H9 (cell line): ENCODE results near the gene DOC2A. TPM values are rescaled to one million over a fixed set of nuclear protein-coding genes. Genes with fewer than 3 reads are reported as not detected.
A peak's percentile ranks its signal among the peaks of the same experiment; 100 is the strongest.

Experiments
- DNase-seq: peaks from one replicate; pipeline ENCODE4 v3.0.0-alpha.2; 2017
- H2AFZ ChIP-seq: one replicate; pipeline ENCODE4 v1.6.1; 2013; ENCODE audit warnings: mild to moderate bottlenecking, low read length, control low read depth, moderate library complexity
- H2AK5ac ChIP-seq: 2 replicates; pipeline ENCODE4 v1.6.1; 2013; ENCODE audit warnings: low read length, control low read depth, mixed read lengths; ENCODE audit not compliant: insufficient read length
- H2BK120ac ChIP-seq: one replicate; pipeline ENCODE4 v1.6.1; 2013; ENCODE audit warnings: low read depth, mild to moderate bottlenecking, low read length, control low read depth, inconsistent platforms; ENCODE audit not compliant: poor library complexity, severe bottlenecking
- H2BK12ac ChIP-seq: 2 replicates; pipeline ENCODE4 v1.6.1; 2013; ENCODE audit warnings: low read length, control low read depth, mixed read lengths, low read depth; ENCODE audit not compliant: insufficient read length
- H2BK15ac ChIP-seq: 2 replicates; pipeline ENCODE4 v1.6.1; 2013; ENCODE audit warnings: low read depth, low read length, control low read depth
- H2BK20ac ChIP-seq: one replicate; pipeline ENCODE4 v1.6.1; 2013; ENCODE audit warnings: low read depth, mild to moderate bottlenecking, low read length, control low read depth, inconsistent platforms; ENCODE audit not compliant: poor library complexity, severe bottlenecking
- H2BK5ac ChIP-seq: 2 replicates; pipeline ENCODE4 v1.6.1; 2013; ENCODE audit warnings: low read length, control low read depth, mixed read lengths; ENCODE audit not compliant: insufficient read length
- H3K14ac ChIP-seq: 2 replicates; pipeline ENCODE4 v1.6.1; 2013; ENCODE audit warnings: low read length, control low read depth; ENCODE audit not compliant: insufficient read depth
- H3K18ac ChIP-seq: 2 replicates; pipeline ENCODE4 v1.6.1; 2013; ENCODE audit warnings: low read depth, mild to moderate bottlenecking, mixed read lengths, low read length, control low read depth; ENCODE audit not compliant: insufficient read length
- H3K23ac ChIP-seq: 2 replicates; pipeline ENCODE4 v1.6.1; 2013; ENCODE audit warnings: low read length, control low read depth, mixed read lengths, low read depth; ENCODE audit not compliant: insufficient read length
- H3K23me2 ChIP-seq: 2 replicates; pipeline ENCODE4 v1.6.1; 2013; ENCODE audit warnings: low read depth, mild to moderate bottlenecking, mixed read lengths, low read length, control low read depth; ENCODE audit not compliant: insufficient read length, poor library complexity, severe bottlenecking
- H3K27ac ChIP-seq: 2 replicates; pipeline ENCODE4 v1.5.1; 2013; ENCODE audit warnings: low read length, control low read depth, mixed read lengths, low read depth; ENCODE audit not compliant: insufficient read length
- H3K27me3 ChIP-seq: 2 replicates; pipeline ENCODE4 v1.6.1; 2013; ENCODE audit warnings: low read length, control low read depth, inconsistent platforms; ENCODE audit not compliant: insufficient read depth
- H3K4ac ChIP-seq: 2 replicates; pipeline ENCODE4 v1.6.1; 2013; ENCODE audit warnings: low read depth, mild to moderate bottlenecking, control low read depth, inconsistent platforms, low read length, moderate library complexity
- H3K4me1 ChIP-seq: 2 replicates; pipeline ENCODE4 v1.6.1; 2013; ENCODE audit warnings: low read length, control low read depth, inconsistent platforms; ENCODE audit not compliant: insufficient read depth
- H3K4me2 ChIP-seq: 2 replicates; pipeline ENCODE4 v1.6.1; 2013; ENCODE audit warnings: low read length, control low read depth, mixed read lengths; ENCODE audit not compliant: insufficient read length, insufficient read depth
- H3K56ac ChIP-seq: 2 replicates; pipeline ENCODE4 v1.6.1; 2013; ENCODE audit warnings: low read depth, mild to moderate bottlenecking, mixed read lengths, low read length, control low read depth; ENCODE audit not compliant: insufficient read length
- H3K79me1 ChIP-seq: 2 replicates; pipeline ENCODE4 v1.6.1; 2013; ENCODE audit warnings: low read depth, mild to moderate bottlenecking, moderate library complexity, low read length, control low read depth, inconsistent platforms; ENCODE audit not compliant: insufficient read depth, poor library complexity, severe bottlenecking
- H3K79me2 ChIP-seq: 2 replicates; pipeline ENCODE4 v1.6.1; 2013; ENCODE audit warnings: low read length, control low read depth, inconsistent platforms; ENCODE audit not compliant: insufficient read depth
- H3K9ac ChIP-seq: 2 replicates; pipeline ENCODE4 v1.6.1; 2013; ENCODE audit warnings: low read length, control low read depth, mixed read lengths; ENCODE audit not compliant: insufficient read length; ENCODE audit errors: extremely low read depth
- H3K9me3 ChIP-seq: one replicate; pipeline ENCODE4 v1.6.1; 2013; ENCODE audit warnings: low read depth, low read length, inconsistent platforms; ENCODE audit not compliant: control insufficient read depth
- H3T11ph ChIP-seq: one replicate; pipeline ENCODE4 v1.6.1; 2013; ENCODE audit warnings: mild to moderate bottlenecking, low read length, control low read depth, inconsistent platforms
- H4K20me1 ChIP-seq: one replicate; pipeline ENCODE4 v1.6.1; 2013; ENCODE audit not compliant: control insufficient read depth, insufficient read length, insufficient read depth
- H4K5ac ChIP-seq: 2 replicates; pipeline ENCODE4 v1.6.1; 2013; ENCODE audit warnings: low read depth, mild to moderate bottlenecking, mixed read lengths, low read length, control low read depth; ENCODE audit not compliant: insufficient read length
- H4K8ac ChIP-seq: replicated peaks from 2 replicates; pipeline ENCODE4 v1.6.1; 2013; ENCODE audit warnings: low read length, control low read depth, mixed read lengths, low read depth; ENCODE audit not compliant: insufficient read length
- H4K91ac ChIP-seq: 2 replicates; pipeline ENCODE4 v1.6.1; 2013; ENCODE audit warnings: low read depth, mild to moderate bottlenecking, moderate library complexity, mixed read lengths, low read length, control low read depth; ENCODE audit not compliant: insufficient read length
- H3K27ac Mint-ChIP-seq, 3 experiments: 2 replicates in 2 of 3; 3 replicates in 1 of 3; pipeline ENCODE4 v1.8.0; 2020 to 2021; ENCODE audit warnings: mixed read lengths in 3 of 3, mild to moderate bottlenecking in 1 of 3, moderate library complexity in 1 of 3
- H3K27me3 Mint-ChIP-seq: 2 replicates; pipeline ENCODE4 v1.8.0; 2021; ENCODE audit warnings: low read depth, mild to moderate bottlenecking, moderate library complexity, mixed read lengths
- H3K36me3 Mint-ChIP-seq, 3 experiments: 2 replicates in 2 of 3; 3 replicates in 1 of 3; pipeline ENCODE4 v1.8.0; 2020 to 2021; ENCODE audit warnings: low read depth in 3 of 3, mixed read lengths in 3 of 3; ENCODE audit not compliant: insufficient read depth in 1 of 3
- H3K4me1 Mint-ChIP-seq, 2 experiments: 2 replicates each; pipeline ENCODE4 v1.8.0; 2020; ENCODE audit warnings: mixed read lengths in 2 of 2
- H3K4me3 Mint-ChIP-seq, 2 experiments: 2 replicates in 1 of 2; 3 replicates in 1 of 2; pipeline ENCODE4 v1.8.0; 2020 to 2021; ENCODE audit warnings: mild to moderate bottlenecking in 2 of 2, mixed read lengths in 2 of 2, moderate library complexity in 1 of 2
- H3K9me3 Mint-ChIP-seq, 2 experiments: 2 replicates in 1 of 2; 3 replicates in 1 of 2; pipeline ENCODE4 v1.8.0; 2020; ENCODE audit warnings: mild to moderate bottlenecking in 2 of 2, mixed read lengths in 2 of 2, moderate library complexity in 1 of 2
- WGBS: extraction: QIAGEN DNeasy Blood & Tissue Kit; methylation state at CpG from one replicate; pipeline ENCODE4 v1.1.7; 2013; ENCODE audit warnings: missing lambda C conversion rate, low lambda C conversion rate, mixed read lengths; ENCODE audit not compliant: insufficient read length; ENCODE audit errors: extremely low coverage; 5-methylcytosine and 5-hydroxymethylcytosine counted together
- total RNA-seq: library from RNA; stranded (reverse); gene quantifications from 2 replicates; pipeline ENCODE4 v1.2.1, GENCODE V29; 2021
- TF ChIP-seq, protein P1 (sequence below): fragments of 200-600 bp; sonication (generic); conservative IDR thresholded peaks from 3 replicates; pipeline ENCODE4 v1.8.0; 2021; ENCODE audit warnings: antibody characterized with exemption, mild to moderate bottlenecking

DOC2A gene
- total RNA-seq, 1 experiment from 2014 or later: 12.2 TPM

DNA sequence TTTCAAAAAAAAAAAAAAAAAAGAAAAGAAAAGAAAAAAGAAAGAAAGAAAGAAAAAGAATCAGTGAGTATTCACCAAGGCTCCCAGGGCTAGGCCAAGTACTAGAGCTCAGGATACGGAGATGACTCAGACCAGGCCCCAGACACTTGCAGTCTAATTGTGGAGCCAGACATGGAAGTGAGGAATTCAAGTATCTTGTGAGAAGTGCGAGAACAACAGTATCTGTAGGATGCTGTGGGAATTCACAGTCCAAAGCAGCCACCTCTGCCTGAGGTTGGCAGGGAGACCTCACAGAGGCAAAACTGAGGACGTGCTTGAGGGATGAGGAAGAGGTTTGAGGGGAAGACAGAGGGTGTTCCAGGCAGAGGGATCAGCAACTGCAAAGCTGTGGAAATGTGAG lies 40.7 kb upstream of the DOC2A start:
- H3K27ac Mint-ChIP-seq: no peak overlapping the region
- no peak overlapping the region for H3K9ac ChIP-seq
- no peaks in the 10 kb centered on the region for H3K9me3 ChIP-seq
- H3K4me2 ChIP-seq: no peak overlapping the region
- no peak overlapping the region for H2AK5ac ChIP-seq
- H3K27ac ChIP-seq: no peak overlapping the region
- H4K5ac ChIP-seq: no peak overlapping the region
- no peak overlapping the region for H3K56ac ChIP-seq
- no peak overlapping the region for H2BK12ac ChIP-seq
- no peak overlapping the region for H3K4ac ChIP-seq
- no peaks in the 10 kb centered on the region for H3K27me3 ChIP-seq
- H2BK15ac ChIP-seq: no peak overlapping the region
- H3K14ac ChIP-seq: no peak overlapping the region
- H3K4me1 ChIP-seq: no peaks in the 10 kb centered on the region
- H2AFZ ChIP-seq: no peak overlapping the region
- WGBS: no CpG with 5 or more reads among the region's 3 CpGs
- TF ChIP-seq, protein P1, sequence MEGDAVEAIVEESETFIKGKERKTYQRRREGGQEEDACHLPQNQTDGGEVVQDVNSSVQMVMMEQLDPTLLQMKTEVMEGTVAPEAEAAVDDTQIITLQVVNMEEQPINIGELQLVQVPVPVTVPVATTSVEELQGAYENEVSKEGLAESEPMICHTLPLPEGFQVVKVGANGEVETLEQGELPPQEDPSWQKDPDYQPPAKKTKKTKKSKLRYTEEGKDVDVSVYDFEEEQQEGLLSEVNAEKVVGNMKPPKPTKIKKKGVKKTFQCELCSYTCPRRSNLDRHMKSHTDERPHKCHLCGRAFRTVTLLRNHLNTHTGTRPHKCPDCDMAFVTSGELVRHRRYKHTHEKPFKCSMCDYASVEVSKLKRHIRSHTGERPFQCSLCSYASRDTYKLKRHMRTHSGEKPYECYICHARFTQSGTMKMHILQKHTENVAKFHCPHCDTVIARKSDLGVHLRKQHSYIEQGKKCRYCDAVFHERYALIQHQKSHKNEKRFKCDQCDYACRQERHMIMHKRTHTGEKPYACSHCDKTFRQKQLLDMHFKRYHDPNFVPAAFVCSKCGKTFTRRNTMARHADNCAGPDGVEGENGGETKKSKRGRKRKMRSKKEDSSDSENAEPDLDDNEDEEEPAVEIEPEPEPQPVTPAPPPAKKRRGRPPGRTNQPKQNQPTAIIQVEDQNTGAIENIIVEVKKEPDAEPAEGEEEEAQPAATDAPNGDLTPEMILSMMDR: no peak
- H3K4me3 Mint-ChIP-seq: peak overlapping the region in 1 of 2 experiments; percentile 25; a peak in 3 of 5 replicates
- peaks cover 13 to 20% of the 10 kb centered on the region in 2 experiments for H3K4me1 Mint-ChIP-seq
- DNase-seq: no peak
- H2BK5ac ChIP-seq: no peak overlapping the region
- no peaks in the 10 kb centered on the region for H3K79me2 ChIP-seq
- H4K91ac ChIP-seq: no peak overlapping the region
- no peak overlapping the region for H2BK120ac ChIP-seq
- peaks cover 9% of the 10 kb centered on the region for H3K23me2 ChIP-seq
- peaks cover 20% of the 10 kb centered on the region for H3K27me3 Mint-ChIP-seq
- H3K79me1 ChIP-seq: no peaks in the 10 kb centered on the region
- no peak overlapping the region for H3K23ac ChIP-seq
- no peak overlapping the region for H2BK20ac ChIP-seq
- no peaks in the 10 kb centered on the region for H3K9me3 Mint-ChIP-seq
- H3T11ph ChIP-seq: no peak overlapping the region
- no peaks in the 10 kb centered on the region for H3K36me3 Mint-ChIP-seq
- no peaks in the 10 kb centered on the region for H4K20me1 ChIP-seq
- no peak overlapping the region for H4K8ac ChIP-seq
- no peak overlapping the region for H3K18ac ChIP-seq
